ENCODE results near the gene TMEM245.

Gene TMEM245

GRCh38 chr9:108996643-108997042 lies 123.1 kb downstream of the TMEM245 start:
- Histone ChIP-seq H4K8ac (ENCODE audit: low read length) (no peak overlapping the region), H3K27me3 (ENCODE audit: control insufficient read depth in 1 of 2, insufficient read depth in 1 of 2, low read length in 2 of 2) (no peaks in the 10 kb centered on the region), H2AK5ac (ENCODE audit: low read length, severe bottlenecking) (no peak overlapping the region), H3K18ac (ENCODE audit: low read depth in 1 of 2, low read length in 2 of 2) (no peak overlapping the region), H2BK15ac (ENCODE audit: low read depth, poor library complexity, severe bottlenecking) (no peak overlapping the region), H2AFZ (ENCODE audit: low read depth, low read length) (no peak overlapping the region), H3K4me1 (ENCODE audit: control insufficient read depth, insufficient read depth, low read depth, low read length) (peaks cover 2% of the 10 kb centered on the region), H3K9ac (ENCODE audit: low read length) (no peak overlapping the region), H3K4ac (ENCODE audit: low read depth in 1 of 2, low read length in 2 of 2) (no peak overlapping the region), H3K4me2 (ENCODE audit: low read length, poor library complexity, severe bottlenecking) (no peak overlapping the region), H3K27ac (ENCODE audit: low read length, poor library complexity, severe bottlenecking) (no peak overlapping the region), H2BK5ac (ENCODE audit: low read depth, low read length, poor library complexity, severe bottlenecking) (no peak overlapping the region), H3K14ac (ENCODE audit: low read length in 2 of 2) (no peak overlapping the region), H3K4me3 (ENCODE audit: insufficient read depth in 1 of 2, low read depth in 1 of 2, low read length in 2 of 2) (no peak overlapping the region), H4K91ac (ENCODE audit: low read length) (no peak overlapping the region), H3K79me1 (replicated peaks; ENCODE audit: low read length, poor library complexity, severe bottlenecking) (peaks cover 25% of the 10 kb centered on the region), H2BK120ac (ENCODE audit: low read depth, low read length) (no peak overlapping the region), H3K36me3 (ENCODE audit: control insufficient read depth in 1 of 2, insufficient read depth in 2 of 2, low read depth in 1 of 2, low read length in 2 of 2) (peaks cover 12 to 38% of the 10 kb centered on the region in 2 experiments), H3K9me3 (ENCODE audit: control insufficient read depth, low read length) (no peaks in the 10 kb centered on the region), H2BK12ac (ENCODE audit: low read length in 2 of 2) (no peak overlapping the region), H3K23ac (ENCODE audit: low read length in 2 of 2) (no peak overlapping the region)
- no CpG with 5 or more reads among the region's 1 CpG for WGBS
- DNase-seq: no peak

GRCh38 chr9:108994695-108995094 lies 125.1 kb downstream of the TMEM245 start:
- WGBS: 87% methylated on average over 2 of the region's 2 CpGs
- H2BK15ac ChIP-seq (ENCODE audit: low read depth, poor library complexity, severe bottlenecking): no peak overlapping the region

GRCh38 chr9:108991479-108991878 lies 128.3 kb downstream of the TMEM245 start:
- H3K4me1 ChIP-seq (ENCODE audit: control insufficient read depth, insufficient read depth, low read depth, low read length): peaks cover 2% of the 10 kb centered on the region
- no peak overlapping the region for H4K91ac ChIP-seq (ENCODE audit: low read length)
- H3K79me1 ChIP-seq (replicated peaks; ENCODE audit: low read length, poor library complexity, severe bottlenecking): peaks cover 17% of the 10 kb centered on the region
- no peak overlapping the region for H2AFZ ChIP-seq (ENCODE audit: low read depth, low read length)
- no peak overlapping the region for H3K4me3 ChIP-seq (ENCODE audit: insufficient read depth in 1 of 2, low read depth in 1 of 2, low read length in 2 of 2)
- H4K8ac ChIP-seq (ENCODE audit: low read length): no peak overlapping the region
- no peak overlapping the region for H2BK15ac ChIP-seq (ENCODE audit: low read depth, poor library complexity, severe bottlenecking)
- H3K4me2 ChIP-seq (ENCODE audit: low read length, poor library complexity, severe bottlenecking): no peak overlapping the region
- no peak overlapping the region for H3K9ac ChIP-seq (ENCODE audit: low read length)
- H2AK5ac ChIP-seq (ENCODE audit: low read length, severe bottlenecking): no peak overlapping the region
- H3K27me3 ChIP-seq (ENCODE audit: control insufficient read depth in 1 of 2, insufficient read depth in 1 of 2, low read length in 2 of 2): no peaks in the 10 kb centered on the region
- no peak overlapping the region for H3K27ac ChIP-seq (ENCODE audit: low read length, poor library complexity, severe bottlenecking)
- H2BK120ac ChIP-seq (ENCODE audit: low read depth, low read length): no peak overlapping the region
- H2BK5ac ChIP-seq (ENCODE audit: low read depth, low read length, poor library complexity, severe bottlenecking): no peak overlapping the region
- no peak overlapping the region for H3K4ac ChIP-seq (ENCODE audit: low read depth in 1 of 2, low read length in 2 of 2)
- H3K18ac ChIP-seq (ENCODE audit: low read depth in 1 of 2, low read length in 2 of 2): no peak overlapping the region
- no peaks in the 10 kb centered on the region for H3K9me3 ChIP-seq (ENCODE audit: control insufficient read depth, low read length)
- no peak for DNase-seq
- H3K23ac ChIP-seq (ENCODE audit: low read length in 2 of 2): no peak overlapping the region
- WGBS: 65% methylated on average over 4 of the region's 5 CpGs
- no peak overlapping the region for H2BK12ac ChIP-seq (ENCODE audit: low read length in 2 of 2)
- peaks cover 15 to 60% of the 10 kb centered on the region in 2 experiments for H3K36me3 ChIP-seq (ENCODE audit: control insufficient read depth in 1 of 2, insufficient read depth in 2 of 2, low read depth in 1 of 2, low read length in 2 of 2)
- no peak overlapping the region for H3K14ac ChIP-seq (ENCODE audit: low read length in 2 of 2)

More at GRCh38 chr9:108994695-108995094, 125.1 kb downstream of the TMEM245 start:
- Histone ChIP-seq H3K79me1 (replicated peaks; ENCODE audit: low read length, poor library complexity, severe bottlenecking) (peaks cover 28% of the 10 kb centered on the region), H2BK120ac (ENCODE audit: low read depth, low read length) (no peak overlapping the region), H3K36me3 (ENCODE audit: control insufficient read depth in 1 of 2, insufficient read depth in 2 of 2, low read depth in 1 of 2, low read length in 2 of 2) (peaks cover 12 to 56% of the 10 kb centered on the region in 2 experiments), H3K23ac (ENCODE audit: low read length in 2 of 2) (no peak overlapping the region), H2BK5ac (ENCODE audit: low read depth, low read length, poor library complexity, severe bottlenecking) (no peak overlapping the region), H3K27ac (ENCODE audit: low read length, poor library complexity, severe bottlenecking) (no peak overlapping the region), H2BK12ac (ENCODE audit: low read length in 2 of 2) (no peak overlapping the region), H3K18ac (ENCODE audit: low read depth in 1 of 2, low read length in 2 of 2) (peak overlapping the region in 1 of 2 experiments; percentile 62), H3K9ac (ENCODE audit: low read length) (no peak overlapping the region), H2AFZ (ENCODE audit: low read depth, low read length) (no peak overlapping the region), H3K4me2 (ENCODE audit: low read length, poor library complexity, severe bottlenecking) (no peak overlapping the region), H4K8ac (ENCODE audit: low read length) (peak overlapping the region; percentile 72), H3K9me3 (ENCODE audit: control insufficient read depth, low read length) (no peaks in the 10 kb centered on the region), H3K4me1 (ENCODE audit: control insufficient read depth, insufficient read depth, low read depth, low read length) (peaks cover 2% of the 10 kb centered on the region), H3K27me3 (ENCODE audit: control insufficient read depth in 1 of 2, insufficient read depth in 1 of 2, low read length in 2 of 2) (no peaks in the 10 kb centered on the region), H3K4me3 (ENCODE audit: insufficient read depth in 1 of 2, low read depth in 1 of 2, low read length in 2 of 2) (no peak overlapping the region), H3K14ac (ENCODE audit: low read length in 2 of 2) (no peak overlapping the region), H2AK5ac (ENCODE audit: low read length, severe bottlenecking) (no peak overlapping the region), H4K91ac (ENCODE audit: low read length) (peak overlapping the region; percentile 80), H3K4ac (ENCODE audit: low read depth in 1 of 2, low read length in 2 of 2) (no peak overlapping the region)
- DNase-seq: no peak

GRCh38 chr9:108983885-108984284 lies 135.9 kb downstream of the TMEM245 start:
- H3K4ac ChIP-seq (ENCODE audit: low read depth in 1 of 2, low read length in 2 of 2): no peak overlapping the region
- H3K4me2 ChIP-seq (ENCODE audit: low read length, poor library complexity, severe bottlenecking): no peak overlapping the region
- H2AFZ ChIP-seq (ENCODE audit: low read depth, low read length): no peak overlapping the region
- no peak overlapping the region for H2BK12ac ChIP-seq (ENCODE audit: low read length in 2 of 2)
- H4K91ac ChIP-seq (ENCODE audit: low read length): no peak overlapping the region
- no peaks in the 10 kb centered on the region for H3K4me1 ChIP-seq (ENCODE audit: control insufficient read depth, insufficient read depth, low read depth, low read length)
- H3K79me1 ChIP-seq (replicated peaks; ENCODE audit: low read length, poor library complexity, severe bottlenecking): peaks cover 18% of the 10 kb centered on the region
- H2BK120ac ChIP-seq (ENCODE audit: low read depth, low read length): no peak overlapping the region
- H3K9me3 ChIP-seq (ENCODE audit: control insufficient read depth, low read length): no peaks in the 10 kb centered on the region
- no peak overlapping the region for H2BK5ac ChIP-seq (ENCODE audit: low read depth, low read length, poor library complexity, severe bottlenecking)
- H2BK15ac ChIP-seq (ENCODE audit: low read depth, poor library complexity, severe bottlenecking): no peak overlapping the region
- H3K27ac ChIP-seq (ENCODE audit: low read length, poor library complexity, severe bottlenecking): no peak overlapping the region
- DNase-seq: no peak
- H3K18ac ChIP-seq (ENCODE audit: low read depth in 1 of 2, low read length in 2 of 2): no peak overlapping the region
- H3K4me3 ChIP-seq (ENCODE audit: insufficient read depth in 1 of 2, low read depth in 1 of 2, low read length in 2 of 2): no peak overlapping the region
- no peak overlapping the region for H3K9ac ChIP-seq (ENCODE audit: low read length)
- H2AK5ac ChIP-seq (ENCODE audit: low read length, severe bottlenecking): no peak overlapping the region
- peaks cover 6 to 67% of the 10 kb centered on the region in 2 experiments for H3K36me3 ChIP-seq (ENCODE audit: control insufficient read depth in 1 of 2, insufficient read depth in 2 of 2, low read depth in 1 of 2, low read length in 2 of 2)
- no peaks in the 10 kb centered on the region for H3K27me3 ChIP-seq (ENCODE audit: control insufficient read depth in 1 of 2, insufficient read depth in 1 of 2, low read length in 2 of 2)
- no peak overlapping the region for H4K8ac ChIP-seq (ENCODE audit: low read length)
- H3K14ac ChIP-seq (ENCODE audit: low read length in 2 of 2): no peak overlapping the region
- H3K23ac ChIP-seq (ENCODE audit: low read length in 2 of 2): no peak overlapping the region

All from mesenchymal stem cell (in vitro differentiated cells and primary cell).